Tibial nerve (tissue), 4 donors: ENCODE data around the gene CHEK2.

Source experiments
- CTCF ChIP-seq, 5 experiments: fragments of 200-600 bp in 3 of 5; fragments of 450-650 bp in 2 of 5; sonication (generic) in 3 of 5; IDR thresholded peaks; one replicate each; pipeline ENCODE4 v1.5.1; 2016 to 2019; ENCODE audit warnings: antibody characterized with exemption in 5 of 5, mild to moderate bottlenecking in 3 of 5, moderate library complexity in 2 of 5
- EP300 ChIP-seq, 2 donors: sonication (generic); formaldehyde crosslinking; IDR thresholded peaks; one replicate each; pipeline ENCODE4 v1.6.1; 2017; ENCODE audit warnings: antibody characterized with exemption in 2 of 2, mild to moderate bottlenecking in 1 of 2
- POLR2A ChIP-seq, 2 donors: fragments of 450-650 bp; IDR thresholded peaks; one replicate each; pipeline ENCODE4 v1.6.1; 2017; ENCODE audit warnings: antibody characterized with exemption in 2 of 2, mild to moderate bottlenecking in 2 of 2, moderate library complexity in 2 of 2

GRCh38 chr22:28788601-28789000 is 47.0 kb upstream of the CHEK2 start:
- TF ChIP-seq CTCF (IDR thresholded peaks at IDR 0.05) = no peak
- TF ChIP-seq POLR2A (IDR thresholded peaks at IDR 0.05) = no peak
- no peak for TF ChIP-seq EP300 (IDR thresholded peaks at IDR 0.05)
